Activated CD4-positive, alpha-beta memory T cell treated with anti-CD3 and anti-CD28 coated beads, Interleukin-2, amount 10 ng/mL, durations not matched to agents 7 days and 5 days (primary cell): ENCODE results near the gene STAT4. TPM values are rescaled to one million over a fixed set of nuclear protein-coding genes. Genes with fewer than 3 reads are reported as not detected.

ENCODE experiments used
- CTCF ChIA-PET: fragments of 350-600 bp; sonication (Branson Sonifier 250); formaldehyde crosslinking; loops from one replicate; lab custom pipeline; 2021; ENCODE audit warnings: antibody characterized with exemption, inconsistent platforms; lab: Charles Lee
- POLR2A ChIA-PET: fragments of 350-600 bp; sonication (Branson Sonifier 250); formaldehyde crosslinking; loops from one replicate; lab custom pipeline; 2021; ENCODE audit warnings: antibody characterized with exemption; lab: Charles Lee
- DNase-seq: peaks from one replicate; pipeline ENCODE4 v3.0.0-alpha.2; 2020
- H3K27ac Mint-ChIP-seq: one replicate; pipeline ENCODE4 v1.8.0; 2021; ENCODE audit warnings: mild to moderate bottlenecking, mixed read lengths
- H3K27me3 Mint-ChIP-seq: one replicate; pipeline ENCODE4 v1.8.0; 2021; ENCODE audit warnings: mixed read lengths
- H3K36me3 Mint-ChIP-seq: one replicate; pipeline ENCODE4 v1.8.0; 2021; ENCODE audit warnings: low read depth, mixed read lengths
- H3K4me1 Mint-ChIP-seq: one replicate; pipeline ENCODE4 v1.8.0; 2021; ENCODE audit warnings: mixed read lengths
- H3K4me3 Mint-ChIP-seq: one replicate; pipeline ENCODE4 v1.8.0; 2021; ENCODE audit warnings: mild to moderate bottlenecking, mixed read lengths
- H3K9me3 Mint-ChIP-seq: one replicate; pipeline ENCODE4 v1.8.0; 2021; ENCODE audit warnings: mixed read lengths
- total RNA-seq, 2 experiments: library from RNA; stranded (reverse); gene quantifications; one replicate each; pipeline ENCODE4 v1.2.3, GENCODE V29; 2021

STAT4 gene
- total RNA-seq, 2 experiments from 2014 or later: 122 to 124 TPM

- CTCF ChIA-PET: no interaction called here
- peaks cover 97% of the 10 kb centered on the region for H3K36me3 Mint-ChIP-seq
Observed at GRCh38 chr2:190982262-190983034, 168.3 kb downstream of the STAT4 start.

GRCh38 chr2:190981733-190982132 is 169.1 kb downstream of the STAT4 start:
- peaks cover 71% of the 10 kb centered on the region for H3K4me1 Mint-ChIP-seq
- H3K36me3 Mint-ChIP-seq: peaks cover 95% of the 10 kb centered on the region
- H3K4me3 Mint-ChIP-seq: no peak overlapping the region
- CTCF ChIA-PET: interaction anchor here (1.3 kb wide), 1 partner anchor 16 kb away, joined by 4 read pairs; no protein-coding TSS in a partner anchor
- H3K27ac Mint-ChIP-seq: no peak overlapping the region
- POLR2A ChIA-PET: interaction anchor here (1.0 to 1.5 kb wide), 3 partner anchors 9 to 34 kb away, joined by 3 to 6 read pairs (median 3); no protein-coding TSS in a partner anchor
- DNase-seq: no peak
- H3K27me3 Mint-ChIP-seq: no peaks in the 10 kb centered on the region
- no peaks in the 10 kb centered on the region for H3K9me3 Mint-ChIP-seq

More at GRCh38 chr2:190982262-190983034, 168.3 kb downstream of the STAT4 start:
- DNase-seq: no peak
- H3K27me3 Mint-ChIP-seq: no peaks in the 10 kb centered on the region
- peaks cover 73% of the 10 kb centered on the region for H3K4me1 Mint-ChIP-seq
- no peak overlapping the region for H3K4me3 Mint-ChIP-seq
- H3K9me3 Mint-ChIP-seq: no peaks in the 10 kb centered on the region
- peak overlapping the region; percentile 42 for H3K27ac Mint-ChIP-seq
- POLR2A ChIA-PET: interaction anchor here (1.5 to 3.6 kb wide), 3 partner anchors 12 to 35 kb away, joined by 6 to 14 read pairs (median 11); no protein-coding TSS in a partner anchor

- H3K27me3 Mint-ChIP-seq: no peaks in the 10 kb centered on the region
- H3K4me1 Mint-ChIP-seq: peaks cover 71% of the 10 kb centered on the region
- peaks cover 96% of the 10 kb centered on the region for H3K36me3 Mint-ChIP-seq
- H3K4me3 Mint-ChIP-seq: no peak overlapping the region
- no peaks in the 10 kb centered on the region for H3K9me3 Mint-ChIP-seq
- no peak for DNase-seq
- peak overlapping the region; percentile 48 for H3K27ac Mint-ChIP-seq
- CTCF ChIA-PET: interaction anchor here (1.3 kb wide), 1 partner anchor 16 kb away, joined by 4 read pairs; no protein-coding TSS in a partner anchor
- POLR2A ChIA-PET: interaction anchor here (1.0 to 1.5 kb wide), 3 partner anchors 9 to 34 kb away, joined by 3 to 6 read pairs (median 3); no protein-coding TSS in a partner anchor
Observed at GRCh38 chr2:190981333-190981732, 169.5 kb downstream of the STAT4 start.

GRCh38 chr2:190980630-190981209 is 170.1 kb downstream of the STAT4 start:
- DNase-seq: no peak
- CTCF ChIA-PET: interaction anchor here (1.1 to 1.3 kb wide), 2 partner anchors 17 kb away, joined by 3 to 4 read pairs; no protein-coding TSS in a partner anchor
- Mint-ChIP-seq H3K9me3 (no peaks in the 10 kb centered on the region), H3K4me1 (peaks cover 66% of the 10 kb centered on the region), H3K4me3 (no peak overlapping the region), H3K27ac (peak overlapping the region; percentile 48), H3K27me3 (no peaks in the 10 kb centered on the region), H3K36me3 (peaks cover 96% of the 10 kb centered on the region)
- POLR2A ChIA-PET: interaction anchor here (1.0 to 2.0 kb wide), 4 partner anchors 8 to 17 kb away, joined by 3 to 9 read pairs (median 4); no protein-coding TSS in a partner anchor

GRCh38 chr2:190979906-190980629 is 170.7 kb downstream of the STAT4 start:
- ChIA-PET CTCF (interaction anchor here (1.0 to 1.1 kb wide), 2 partner anchors 16 to 175 kb away, joined by 3 read pairs; no protein-coding TSS in a partner anchor), POLR2A (interaction anchor here (0.7 to 2.6 kb wide), 6 partner anchors 8 to 33 kb away, joined by 3 to 9 read pairs (median 5); no protein-coding TSS in a partner anchor)
- Mint-ChIP-seq H3K27me3 (no peaks in the 10 kb centered on the region), H3K4me1 (peaks cover 62% of the 10 kb centered on the region), H3K4me3 (no peak overlapping the region), H3K9me3 (no peaks in the 10 kb centered on the region), H3K36me3 (peaks cover 96% of the 10 kb centered on the region), H3K27ac (no peak overlapping the region)
- no peak for DNase-seq

Other genes starting within 250 kb of the STAT4 start
- 100 to 1,000 TPM; 540 to 547 TPM for gene STAT1, start 136.8 kb downstream of the STAT4 start, total RNA-seq
- 1 to 10 TPM; 2.1 to 2.9 TPM for gene MYO1B, start 94.4 kb upstream of the STAT4 start, total RNA-seq